ENCODE data around the gene DNHD1.

- TF ChIP-seq, protein P1, sequence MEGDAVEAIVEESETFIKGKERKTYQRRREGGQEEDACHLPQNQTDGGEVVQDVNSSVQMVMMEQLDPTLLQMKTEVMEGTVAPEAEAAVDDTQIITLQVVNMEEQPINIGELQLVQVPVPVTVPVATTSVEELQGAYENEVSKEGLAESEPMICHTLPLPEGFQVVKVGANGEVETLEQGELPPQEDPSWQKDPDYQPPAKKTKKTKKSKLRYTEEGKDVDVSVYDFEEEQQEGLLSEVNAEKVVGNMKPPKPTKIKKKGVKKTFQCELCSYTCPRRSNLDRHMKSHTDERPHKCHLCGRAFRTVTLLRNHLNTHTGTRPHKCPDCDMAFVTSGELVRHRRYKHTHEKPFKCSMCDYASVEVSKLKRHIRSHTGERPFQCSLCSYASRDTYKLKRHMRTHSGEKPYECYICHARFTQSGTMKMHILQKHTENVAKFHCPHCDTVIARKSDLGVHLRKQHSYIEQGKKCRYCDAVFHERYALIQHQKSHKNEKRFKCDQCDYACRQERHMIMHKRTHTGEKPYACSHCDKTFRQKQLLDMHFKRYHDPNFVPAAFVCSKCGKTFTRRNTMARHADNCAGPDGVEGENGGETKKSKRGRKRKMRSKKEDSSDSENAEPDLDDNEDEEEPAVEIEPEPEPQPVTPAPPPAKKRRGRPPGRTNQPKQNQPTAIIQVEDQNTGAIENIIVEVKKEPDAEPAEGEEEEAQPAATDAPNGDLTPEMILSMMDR (IDR thresholded peaks at IDR 0.05), result no peak
- no peak for TF ChIP-seq POLR2A (IDR thresholded peaks at IDR 0.05)
These were observed 11.4 kb upstream of the DNHD1 start for GRCh38 chr11:6485661-6486060.

All from prostate gland (tissue), 2 donors.